Measurements from ENCODE around the gene SLC44A3.

- TF ChIP-seq POLR2A (IDR thresholded peaks at IDR 0.05) (no peak), POLR2AphosphoS5 (IDR thresholded peaks at IDR 0.05) (no peak)
These were observed 102.7 kb downstream of the SLC44A3 start for GRCh38 chr1:94922761-94923331.
